SK-N-SH (cell line): Measurements from ENCODE around the gene MEX3D. TPM values are rescaled to one million over a fixed set of nuclear protein-coding genes. Genes with fewer than 3 reads are reported as not detected.

Experiments
- CTCF ChIA-PET: fragments of 300-600, 350-600 bp; formaldehyde crosslinking; extraction: SDS; loops from one replicate; lab custom pipeline; 2021; lab: Yijun Ruan, JAX
- POLR2A ChIA-PET: fragments of 350-600 bp; sonication (Branson Sonifier 250); formaldehyde crosslinking; extraction: SDS; loops from one replicate; lab custom pipeline; 2020; ENCODE audit warnings: antibody characterized with exemption, inconsistent platforms; lab: Yijun Ruan, JAX
- DNase-seq: peaks from one replicate; pipeline ENCODE4 v3.0.0; 2012
- H2AFZ ChIP-seq: fragments of 200-600 bp; sonication (generic); 2 replicates; pipeline ENCODE4 v1.8.1; 2016; ENCODE audit warnings: antibody characterized with exemption, mild to moderate bottlenecking, low read depth
- H3F3A ChIP-seq: fragments of 200-600 bp; sonication (generic); replicated peaks from 2 replicates; pipeline ENCODE3; 2016; ENCODE audit warnings: antibody characterized with exemption, mild to moderate bottlenecking; ENCODE audit not compliant: insufficient read depth
- H3K27ac ChIP-seq, 2 experiments: fragments of 200-500 bp in 1 of 2; fragments of 200-600 bp in 1 of 2; sonication (Bioruptor generic) in 1 of 2; sonication (generic), shearing (Covaris generic) in 1 of 2; 2 replicates each; pipeline versions ENCODE4 v1.5.1 to v1.6.1; 2014 to 2016; ENCODE audit warnings: low read depth in 2 of 2, inconsistent platforms in 1 of 2, low read length in 1 of 2, mild to moderate bottlenecking in 1 of 2, mixed read lengths in 1 of 2
- H3K27me3 ChIP-seq: fragments of 200-600 bp; sonication (generic), shearing (Covaris generic); 2 replicates; pipeline ENCODE4 v1.6.1; 2016; ENCODE audit warnings: mixed run types; ENCODE audit not compliant: insufficient read depth
- H3K36me3 ChIP-seq, 2 experiments: fragments of 200-500 bp in 1 of 2; fragments of 200-600 bp in 1 of 2; sonication (Bioruptor generic) in 1 of 2; sonication (generic) in 1 of 2; replicated peaks in 1 of 2; 2 replicates each; pipeline versions ENCODE3 to v1.5.1; 2014 to 2016; ENCODE audit warnings: low read length in 1 of 2, mild to moderate bottlenecking in 1 of 2; ENCODE audit not compliant: insufficient read depth in 2 of 2, control insufficient read depth in 1 of 2
- H3K4me1 ChIP-seq, 2 experiments: fragments of 200-500 bp in 1 of 2; fragments of 200-600 bp in 1 of 2; sonication (Bioruptor generic) in 1 of 2; sonication (generic), shearing (Covaris generic) in 1 of 2; 2 replicates each; pipeline versions ENCODE4 v1.5.1 to v1.6.1; 2014 to 2016; ENCODE audit warnings: low read depth in 1 of 2, low read length in 1 of 2, mixed run types in 1 of 2; ENCODE audit not compliant: insufficient read depth in 2 of 2, control insufficient read depth in 1 of 2
- H3K4me2 ChIP-seq: fragments of 200-600 bp; sonication (generic), shearing (Covaris generic); 2 replicates; pipeline ENCODE4 v1.6.1; 2017; ENCODE audit warnings: mixed run types
- H3K4me3 ChIP-seq, 2 experiments: fragments of 200-500 bp in 1 of 2; fragments of 200-600 bp in 1 of 2; sonication (Bioruptor generic) in 1 of 2; sonication (generic), shearing (Covaris generic) in 1 of 2; 2 replicates each; pipeline versions ENCODE4 v1.5.1 to v1.8.1; 2014 to 2016; ENCODE audit warnings: low read depth in 2 of 2, inconsistent platforms in 1 of 2, low read length in 1 of 2, mild to moderate bottlenecking in 1 of 2, mixed read lengths in 1 of 2, moderate library complexity in 1 of 2
- H3K79me2 ChIP-seq: fragments of 200-600 bp; sonication (generic); 2 replicates; pipeline ENCODE4 v1.8.1; 2017; ENCODE audit warnings: mild to moderate bottlenecking; ENCODE audit not compliant: insufficient read depth
- H3K9ac ChIP-seq: fragments of 200-600 bp; sonication (generic); 2 replicates; pipeline ENCODE4 v1.6.1; 2017; ENCODE audit warnings: mixed run types
- H3K9me2 ChIP-seq: fragments of 200-600 bp; sonication (generic); 2 replicates; pipeline ENCODE4 v1.6.1; 2017; ENCODE audit warnings: mixed run types
- H3K9me3 ChIP-seq: fragments of 200-600 bp; sonication (generic); 2 replicates; pipeline ENCODE4 v1.6.1; 2017; ENCODE audit warnings: mixed run types, mild to moderate bottlenecking, moderate library complexity
- H4K20me1 ChIP-seq: fragments of 200-600 bp; sonication (generic); 2 replicates; pipeline ENCODE4 v1.6.1; 2017; ENCODE audit warnings: mild to moderate bottlenecking, mixed run types; ENCODE audit not compliant: insufficient read depth
- CTCF ChIP-seq: fragments of 200-600 bp; sonication (generic); IDR thresholded peaks from 2 replicates; pipeline ENCODE4 v1.6.1; 2017; ENCODE audit warnings: antibody characterized with exemption, mild to moderate bottlenecking, moderate library complexity
- ELF1 ChIP-seq: IDR thresholded peaks from 2 replicates; pipeline ENCODE4 v1.4.0; 2012
- EZH2phosphoT487 ChIP-seq: fragments of 200-600 bp; sonication (generic); IDR thresholded peaks from 2 replicates; pipeline ENCODE4 v1.6.1; 2017; ENCODE audit warnings: low read depth, mixed run types, mild to moderate bottlenecking, antibody characterized with exemption, moderate library complexity, borderline replicate concordance
- FOSL2 ChIP-seq: IDR thresholded peaks from 2 replicates; pipeline ENCODE4 v1.4.0; 2012; ENCODE audit warnings: low read depth, mild to moderate bottlenecking, moderate library complexity, borderline replicate concordance
- FOXJ3 ChIP-seq: sonication (generic); formaldehyde crosslinking; IDR thresholded peaks from 2 replicates; pipeline ENCODE4 v1.5.1; 2020; ENCODE audit warnings: mild to moderate bottlenecking, missing genetic modification reagents
- RAD21 ChIP-seq: IDR thresholded peaks from 2 replicates; pipeline ENCODE4 v1.6.1; 2012; ENCODE audit warnings: mild to moderate bottlenecking, low read length
- REST ChIP-seq: IDR thresholded peaks from 2 replicates; pipeline ENCODE4 v1.6.1; 2012; ENCODE audit warnings: mild to moderate bottlenecking, low read depth, low read length, moderate library complexity
- TCF12 ChIP-seq: IDR thresholded peaks from 2 replicates; pipeline ENCODE4 v1.4.0; 2012
- TEAD4 ChIP-seq: IDR thresholded peaks from 2 replicates; pipeline ENCODE4 v1.4.0; 2012; ENCODE audit warnings: mild to moderate bottlenecking, borderline replicate concordance; ENCODE audit not compliant: insufficient read depth
- WGBS: methylation state at CpG from one replicate; pipeline ENCODE4 v1.1.6; 2017; ENCODE audit warnings: low lambda C conversion rate; 5-methylcytosine and 5-hydroxymethylcytosine counted together
- polyA plus RNA-seq, 3 experiments: library from polyadenylated mRNA; depleted of rRNA; stranded (reverse); fragments of >200 nt; gene quantifications; 2 replicates each; pipeline ENCODE4 v1.2.3, GENCODE V29; 2012
- TF ChIP-seq, protein P1 (sequence below): fragments of 150-350 bp; IDR thresholded peaks from 2 replicates; pipeline ENCODE4 v1.6.1; 2016; ENCODE audit warnings: mild to moderate bottlenecking, low read depth, low read length
- TF ChIP-seq, protein P2 (sequence below): IDR thresholded peaks from 2 replicates; pipeline ENCODE4 v1.4.0; 2012; ENCODE audit warnings: low read depth, borderline replicate concordance

Gene MEX3D
- polyA plus RNA-seq, 1 of the 3 experiments (the other 2 are of a cell fraction) = 14.9 TPM

DNA sequence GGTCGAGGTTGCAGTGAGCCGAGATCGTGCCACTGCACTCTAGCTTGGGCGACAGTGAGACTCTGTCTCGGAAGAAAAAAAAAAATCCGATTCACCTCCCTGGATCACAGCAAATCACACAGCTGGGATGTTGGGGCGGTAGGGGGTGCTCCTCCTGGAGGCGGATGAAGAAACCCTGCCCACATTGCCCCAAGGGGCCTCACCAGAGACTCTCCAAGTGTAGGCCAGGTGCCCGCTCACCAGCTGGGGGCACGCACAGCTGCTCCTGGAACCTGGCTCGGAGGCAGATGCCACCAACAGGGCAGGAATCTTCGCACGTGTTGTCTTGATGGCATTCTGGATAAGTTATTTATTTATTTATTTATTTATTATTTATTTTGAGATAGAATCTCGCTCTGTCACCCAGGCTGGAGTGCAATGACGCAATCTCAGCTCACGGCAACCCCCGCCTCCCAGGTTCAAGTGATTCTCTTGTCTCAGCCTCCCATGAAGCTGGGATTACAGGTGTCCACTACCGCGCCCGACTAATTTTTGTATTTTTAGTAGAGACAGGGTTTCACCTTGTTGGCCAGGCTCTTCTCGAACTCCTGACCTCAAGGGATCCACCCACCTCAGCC lies 34.1 kb upstream of the MEX3D start:
- 93% methylated on average over 21 of the region's 21 CpGs for WGBS
- Histone ChIP-seq H3K9ac (no peak overlapping the region), H3K79me2 (peaks cover 65% of the 10 kb centered on the region)
- no peak for TF ChIP-seq CTCF
- no peak for TF ChIP-seq FOXJ3 (CRISPR knock-in tag)
- no peak for TF ChIP-seq ELF1
- no peak for TF ChIP-seq FOSL2
- TF ChIP-seq, all 33 proteins: peak for 0
- H3K27ac ChIP-seq = no peak overlapping the region
- no peaks in the 10 kb centered on the region for H3K9me2 ChIP-seq
- peaks cover 26% of the 10 kb centered on the region for H4K20me1 ChIP-seq
- CTCF ChIA-PET = interaction anchor here (0.8 to 1.1 kb wide), 2 partner anchors 186 to 224 kb away, joined by 3 read pairs; no protein-coding TSS in a partner anchor
- POLR2A ChIA-PET = interaction anchor here (0.8 kb wide), 1 partner anchor 9 kb away, joined by 3 read pairs; the partner anchor contains the start of gene MBD3
- no peak for DNase-seq
- H3K9me3 ChIP-seq = no peaks in the 10 kb centered on the region
- peaks cover 5 to 9% of the 10 kb centered on the region in 2 experiments; a peak in 2 of 4 replicates for H3K4me1 ChIP-seq
- no peak overlapping the region for H3K4me2 ChIP-seq
- H3F3A ChIP-seq = peaks cover 10% of the 10 kb centered on the region
- H2AFZ ChIP-seq = no peak overlapping the region
- peaks cover 7 to 9% of the 10 kb centered on the region in 2 experiments for H3K36me3 ChIP-seq
- H3K27me3 ChIP-seq = no peaks in the 10 kb centered on the region
- H3K4me3 ChIP-seq = no peak overlapping the region

GRCh38 chr19:1601613-1602064 lies 33.5 kb upstream of the MEX3D start:
- CTCF ChIA-PET = interaction anchor here (0.8 to 2.2 kb wide), 3 partner anchors 23 to 224 kb away, joined by 3 to 6 read pairs (median 3); no protein-coding TSS in a partner anchor
- Histone ChIP-seq H2AFZ (no peak overlapping the region), H3K4me1 (peaks cover 5 to 9% of the 10 kb centered on the region in 2 experiments; a peak in 2 of 4 replicates), H3K4me3 (no peak overlapping the region), H3K27ac (no peak overlapping the region), H3K4me2 (no peak overlapping the region), H3K27me3 (no peaks in the 10 kb centered on the region), H3K36me3 (peaks cover 7 to 13% of the 10 kb centered on the region in 2 experiments), H3F3A (peaks cover 13% of the 10 kb centered on the region), H3K79me2 (peaks cover 65% of the 10 kb centered on the region), H3K9ac (no peak overlapping the region)
- POLR2A ChIA-PET = interaction anchor here (0.8 kb wide), 1 partner anchor 9 kb away, joined by 3 read pairs; the partner anchor contains the start of gene MBD3
- no peak for DNase-seq
- TF ChIP-seq TEAD4 = no peak
- TF ChIP-seq RAD21 = no peak
- TF ChIP-seq, protein P1, sequence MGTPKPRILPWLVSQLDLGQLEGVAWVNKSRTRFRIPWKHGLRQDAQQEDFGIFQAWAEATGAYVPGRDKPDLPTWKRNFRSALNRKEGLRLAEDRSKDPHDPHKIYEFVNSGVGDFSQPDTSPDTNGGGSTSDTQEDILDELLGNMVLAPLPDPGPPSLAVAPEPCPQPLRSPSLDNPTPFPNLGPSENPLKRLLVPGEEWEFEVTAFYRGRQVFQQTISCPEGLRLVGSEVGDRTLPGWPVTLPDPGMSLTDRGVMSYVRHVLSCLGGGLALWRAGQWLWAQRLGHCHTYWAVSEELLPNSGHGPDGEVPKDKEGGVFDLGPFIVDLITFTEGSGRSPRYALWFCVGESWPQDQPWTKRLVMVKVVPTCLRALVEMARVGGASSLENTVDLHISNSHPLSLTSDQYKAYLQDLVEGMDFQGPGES = no peak
- TF ChIP-seq, protein P2, sequence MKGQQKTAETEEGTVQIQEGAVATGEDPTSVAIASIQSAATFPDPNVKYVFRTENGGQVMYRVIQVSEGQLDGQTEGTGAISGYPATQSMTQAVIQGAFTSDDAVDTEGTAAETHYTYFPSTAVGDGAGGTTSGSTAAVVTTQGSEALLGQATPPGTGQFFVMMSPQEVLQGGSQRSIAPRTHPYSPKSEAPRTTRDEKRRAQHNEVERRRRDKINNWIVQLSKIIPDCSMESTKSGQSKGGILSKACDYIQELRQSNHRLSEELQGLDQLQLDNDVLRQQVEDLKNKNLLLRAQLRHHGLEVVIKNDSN = no peak
- no peak for TF ChIP-seq TCF12
- peak; percentile 36; the same call in 1 of the 2 replicates for TF ChIP-seq CTCF
- no peak for TF ChIP-seq EZH2phosphoT487
- TF ChIP-seq REST = no peak
- TF ChIP-seq, all 33 proteins: peak for 1
- H3K9me3 ChIP-seq = no peaks in the 10 kb centered on the region
- H3K9me2 ChIP-seq = no peaks in the 10 kb centered on the region
- H4K20me1 ChIP-seq = peaks cover 26% of the 10 kb centered on the region
- 95% methylated on average over 12 of the region's 14 CpGs for WGBS
